Ishikawa (cell line): Measurements from ENCODE around the gene KIF16B.

Experiments
- CEBPB ChIP-seq: IDR thresholded peaks from 2 replicates; pipeline ENCODE4 v1.6.1; 2012
- CREB1 ChIP-seq: IDR thresholded peaks from 2 replicates; pipeline ENCODE4 v1.6.1; 2012; ENCODE audit warnings: low read depth
- EP300 ChIP-seq: IDR thresholded peaks from 2 replicates; pipeline ENCODE4 v1.6.1; 2012; ENCODE audit warnings: borderline replicate concordance
- FOXM1 ChIP-seq: IDR thresholded peaks from 2 replicates; pipeline ENCODE4 v1.6.1; 2012; ENCODE audit warnings: low read depth, borderline replicate concordance
- MAX ChIP-seq: IDR thresholded peaks from 2 replicates; pipeline ENCODE4 v1.6.1; 2012
- NFIC ChIP-seq: IDR thresholded peaks from 2 replicates; pipeline ENCODE4 v1.6.1; 2012
- REST ChIP-seq: IDR thresholded peaks from 2 replicates; pipeline ENCODE4 v1.6.1; 2012; ENCODE audit warnings: low read depth, mild to moderate bottlenecking
- TAF1 ChIP-seq: IDR thresholded peaks from 2 replicates; pipeline ENCODE4 v1.6.1; 2012; ENCODE audit warnings: low read depth, mild to moderate bottlenecking
- TEAD4 ChIP-seq: IDR thresholded peaks from 2 replicates; pipeline ENCODE4 v1.6.1; 2012
- ZBTB7A ChIP-seq: IDR thresholded peaks from 2 replicates; pipeline ENCODE4 v1.6.1; 2012; ENCODE audit warnings: low read depth

GRCh38 chr20:16535277-16535676, 38.0 kb downstream of the KIF16B start:
- no peak for TF ChIP-seq CREB1
- TF ChIP-seq EP300 = no peak
- TF ChIP-seq NFIC = no peak
- TF ChIP-seq TEAD4 = no peak
- no peak for TF ChIP-seq REST
- no peak for TF ChIP-seq MAX
- TF ChIP-seq TAF1 = no peak
- no peak for TF ChIP-seq CEBPB
- no peak for TF ChIP-seq ZBTB7A
- TF ChIP-seq FOXM1 = no peak
